Epithelial cell of proximal tubule (primary cell): ENCODE measurements around the gene LCMT2. TPM values are rescaled to one million over a fixed set of nuclear protein-coding genes. Genes with fewer than 3 reads are reported as not detected.

Experiments
- DNase-seq: peaks from one replicate; pipeline ENCODE4 v3.0.0-alpha.2; 2011; ENCODE audit warnings: low read depth
- H3K4me3 ChIP-seq: 2 replicates; pipeline ENCODE4 v1.5.1; 2011; ENCODE audit warnings: low read depth, mild to moderate bottlenecking, low read length
- total RNA-seq: library from RNA; depleted of rRNA; stranded (reverse); fragments of >200 nt; gene quantifications from 2 replicates; pipeline ENCODE4 v1.2.3, GENCODE V29; 2015
- TF ChIP-seq, protein P1 (sequence below): conservative IDR thresholded peaks from 2 replicates; pipeline ENCODE4 v1.5.1; 2012; ENCODE audit warnings: low read depth, mild to moderate bottlenecking, low read length

The LCMT2 gene
- total RNA-seq, 1 donor from 2014 or later: 3.1 TPM

DNA sequence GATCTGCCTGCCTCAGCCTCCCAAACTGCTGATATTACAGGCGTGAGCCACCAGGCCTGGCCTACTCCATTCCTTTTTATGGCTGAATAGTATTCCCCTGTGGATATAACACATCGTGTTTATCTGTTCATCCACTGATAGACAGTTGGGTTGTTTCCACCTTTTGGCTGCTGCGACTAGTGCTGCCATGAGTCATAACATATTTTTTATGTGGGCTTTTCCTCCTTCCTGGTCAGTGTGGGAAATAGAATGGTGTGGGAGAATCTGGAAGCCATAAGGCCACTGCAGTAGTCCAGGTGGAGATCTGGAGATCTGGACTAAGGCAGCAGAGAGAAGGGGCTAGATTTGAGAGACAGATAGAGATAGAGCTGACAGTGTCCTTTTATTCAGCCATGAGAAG lies 16.2 kb downstream of the LCMT2 start:
- no peak for DNase-seq
- TF ChIP-seq, protein P1, sequence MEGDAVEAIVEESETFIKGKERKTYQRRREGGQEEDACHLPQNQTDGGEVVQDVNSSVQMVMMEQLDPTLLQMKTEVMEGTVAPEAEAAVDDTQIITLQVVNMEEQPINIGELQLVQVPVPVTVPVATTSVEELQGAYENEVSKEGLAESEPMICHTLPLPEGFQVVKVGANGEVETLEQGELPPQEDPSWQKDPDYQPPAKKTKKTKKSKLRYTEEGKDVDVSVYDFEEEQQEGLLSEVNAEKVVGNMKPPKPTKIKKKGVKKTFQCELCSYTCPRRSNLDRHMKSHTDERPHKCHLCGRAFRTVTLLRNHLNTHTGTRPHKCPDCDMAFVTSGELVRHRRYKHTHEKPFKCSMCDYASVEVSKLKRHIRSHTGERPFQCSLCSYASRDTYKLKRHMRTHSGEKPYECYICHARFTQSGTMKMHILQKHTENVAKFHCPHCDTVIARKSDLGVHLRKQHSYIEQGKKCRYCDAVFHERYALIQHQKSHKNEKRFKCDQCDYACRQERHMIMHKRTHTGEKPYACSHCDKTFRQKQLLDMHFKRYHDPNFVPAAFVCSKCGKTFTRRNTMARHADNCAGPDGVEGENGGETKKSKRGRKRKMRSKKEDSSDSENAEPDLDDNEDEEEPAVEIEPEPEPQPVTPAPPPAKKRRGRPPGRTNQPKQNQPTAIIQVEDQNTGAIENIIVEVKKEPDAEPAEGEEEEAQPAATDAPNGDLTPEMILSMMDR: no peak
- no peak overlapping the region for H3K4me3 ChIP-seq

DNA sequence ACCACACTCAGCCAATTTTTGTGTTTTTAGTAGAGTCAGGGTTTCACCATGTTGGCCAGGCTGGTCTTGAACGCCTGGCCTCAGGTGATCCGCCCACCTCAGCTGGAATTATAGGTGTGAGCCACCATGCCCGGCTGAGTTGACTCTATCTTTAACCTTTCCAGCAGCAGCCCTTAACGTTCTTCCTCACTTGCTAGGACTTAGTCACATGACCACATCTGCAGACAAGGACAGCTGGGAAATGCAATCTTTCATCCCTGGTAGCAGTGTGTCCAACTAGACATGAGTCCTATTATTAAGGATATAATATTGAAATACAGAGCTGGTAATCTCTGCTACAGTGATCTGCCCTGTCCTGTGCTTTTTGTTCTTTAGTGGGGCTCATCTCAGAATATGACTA lies 18.0 kb downstream of the LCMT2 start:
- TF ChIP-seq, protein P1: no peak
- no peak overlapping the region for H3K4me3 ChIP-seq
- DNase-seq: no peak

DNA sequence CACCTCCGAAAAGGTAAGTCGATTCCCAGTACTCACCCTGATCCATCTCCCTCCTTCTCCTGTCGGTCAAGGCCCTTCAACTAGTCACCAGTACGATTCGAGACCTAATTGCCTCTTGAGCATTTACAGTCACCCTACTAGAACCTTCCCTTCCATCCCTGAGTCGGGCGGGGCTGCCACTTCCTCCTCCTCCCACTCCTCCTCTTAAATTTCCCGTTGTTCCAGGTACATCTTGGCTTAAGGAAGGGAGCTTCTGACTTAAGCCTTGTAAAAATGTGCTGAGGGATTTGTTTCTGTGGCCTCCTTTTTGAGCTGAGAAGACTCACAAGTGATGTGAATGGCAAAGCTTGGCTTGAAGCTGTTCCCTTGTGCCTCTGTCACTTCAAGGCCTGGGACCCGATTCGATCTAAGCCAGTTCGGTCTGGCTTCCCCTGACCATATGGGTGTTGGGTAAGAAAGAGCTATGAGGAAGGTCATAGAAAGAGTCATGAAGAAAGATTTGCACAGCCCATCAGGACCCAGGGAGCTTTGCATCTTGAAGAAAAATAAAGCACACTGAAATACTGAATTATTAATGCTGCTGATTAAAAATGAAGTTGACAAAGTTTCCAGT lies 28.1 kb downstream of the LCMT2 start, which contains the start of gene TGM7:
TGM7 (minus strand) TSS at position 51 of the 613 bp plus-strand sequence.
- no peak for DNase-seq
- H3K4me3 ChIP-seq: no peak within 1 kb of the TSS
- TF ChIP-seq, protein P1: no peak

DNA sequence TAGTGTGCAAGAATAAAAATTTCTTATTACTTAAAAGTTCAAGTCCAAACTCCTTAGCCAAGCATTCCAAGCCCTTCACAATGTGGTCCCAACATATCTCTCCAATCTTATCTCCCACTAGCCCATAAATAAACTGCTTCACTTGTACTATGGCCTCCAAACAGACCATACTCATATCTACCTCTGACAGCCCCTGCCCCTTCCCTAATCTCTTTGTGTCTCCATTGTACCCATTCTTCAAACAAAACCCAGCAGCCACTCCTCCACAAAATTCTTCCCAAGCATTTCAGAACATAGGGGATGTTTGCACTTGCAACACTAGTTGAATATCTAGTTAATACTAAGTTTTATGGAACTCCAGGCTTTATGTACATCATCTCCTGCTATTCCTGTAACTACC lies 30.5 kb downstream of the LCMT2 start:
- no peak for DNase-seq
- TF ChIP-seq, protein P1: no peak
- no peak overlapping the region for H3K4me3 ChIP-seq

DNA sequence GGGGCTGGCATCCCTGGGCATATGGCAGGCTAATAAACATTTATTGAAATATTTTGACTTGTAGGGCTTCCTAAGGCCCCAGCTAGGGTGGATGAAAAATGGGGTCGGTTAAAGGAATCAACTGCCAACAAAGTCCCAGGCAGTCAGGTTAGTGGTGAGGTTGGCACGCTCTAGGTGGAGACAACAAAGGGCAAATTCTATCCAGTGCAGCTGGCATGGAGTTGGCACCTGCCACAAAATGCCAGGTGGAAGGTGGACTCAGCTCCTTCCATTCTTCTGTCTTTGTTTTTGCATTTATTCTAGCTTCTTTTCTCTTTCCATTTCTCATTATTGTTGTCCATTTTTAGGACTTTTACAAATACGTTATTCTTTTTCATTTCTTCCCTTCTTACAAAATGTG lies 31.0 kb downstream of the LCMT2 start:
- H3K4me3 ChIP-seq: no peak overlapping the region
- TF ChIP-seq, protein P1: no peak
- no peak for DNase-seq

DNA sequence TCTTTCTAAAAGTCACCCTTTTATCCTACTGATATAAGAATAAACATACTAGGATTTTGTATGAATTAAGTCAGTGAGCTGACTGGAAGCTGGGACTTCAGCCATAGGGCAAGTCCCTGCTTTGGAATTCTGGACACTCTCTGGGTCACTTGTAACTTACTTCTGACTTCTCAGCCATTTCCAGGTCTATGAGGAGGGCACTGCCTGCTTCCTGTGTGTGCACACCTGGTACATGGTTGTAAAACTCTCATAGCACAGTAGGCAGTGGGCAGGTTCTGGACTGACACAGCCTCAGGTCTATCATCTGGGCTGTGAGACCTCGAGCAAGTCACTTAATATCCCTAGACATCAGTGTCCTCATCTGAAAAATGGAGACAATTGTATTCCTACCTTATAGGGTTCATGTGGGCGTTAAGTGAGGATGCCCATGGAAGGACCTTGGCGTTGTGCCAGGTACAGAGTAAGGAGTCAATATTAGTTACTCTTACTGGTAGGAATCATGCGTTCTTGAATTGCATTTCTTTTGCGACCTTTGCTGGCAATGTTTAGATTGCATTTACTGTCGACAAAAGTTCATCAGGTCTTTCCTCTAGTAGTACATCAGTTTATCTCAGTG lies 36.2 kb downstream of the LCMT2 start:
- no peak overlapping the region for H3K4me3 ChIP-seq
- no peak for DNase-seq
- TF ChIP-seq, protein P1: no peak

DNA sequence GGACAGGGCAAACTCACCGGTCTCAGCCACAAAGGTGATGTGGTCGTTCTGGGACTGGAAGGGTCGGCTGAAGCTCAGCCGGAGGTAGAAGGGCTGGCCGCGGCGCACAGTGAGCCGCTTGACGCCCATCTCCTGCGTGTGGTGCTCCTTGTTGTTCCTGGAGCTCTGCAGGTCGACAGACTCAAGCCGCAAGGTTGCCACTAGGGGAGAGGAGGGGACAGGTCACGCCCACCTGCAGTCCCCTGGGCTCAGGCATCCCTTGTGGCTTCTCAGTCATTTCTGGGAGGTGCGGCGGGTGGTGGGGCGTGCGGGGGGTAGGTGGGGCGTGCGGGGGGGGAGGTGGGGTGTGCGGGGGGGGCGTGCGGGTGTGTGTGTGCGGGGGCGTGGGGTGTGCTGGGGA lies 36.9 kb downstream of the LCMT2 start:
- no peak overlapping the region for H3K4me3 ChIP-seq
- TF ChIP-seq, protein P1: no peak
- no peak for DNase-seq
